Activated CD8-positive, alpha-beta memory T cell treated with anti-CD3 and anti-CD28 coated beads for 24 hours (primary cell): ENCODE results near the gene ST13.
"Not testable (repeated sequence)": the region's sequence is repeated elsewhere in the genome, so short reads cannot be mapped to it uniquely, and the experiment has no call there.

Experiments
- DNase-seq: peaks from one replicate; pipeline ENCODE4 v3.0.0-alpha.2; 2020

ST13 gene

DNA sequence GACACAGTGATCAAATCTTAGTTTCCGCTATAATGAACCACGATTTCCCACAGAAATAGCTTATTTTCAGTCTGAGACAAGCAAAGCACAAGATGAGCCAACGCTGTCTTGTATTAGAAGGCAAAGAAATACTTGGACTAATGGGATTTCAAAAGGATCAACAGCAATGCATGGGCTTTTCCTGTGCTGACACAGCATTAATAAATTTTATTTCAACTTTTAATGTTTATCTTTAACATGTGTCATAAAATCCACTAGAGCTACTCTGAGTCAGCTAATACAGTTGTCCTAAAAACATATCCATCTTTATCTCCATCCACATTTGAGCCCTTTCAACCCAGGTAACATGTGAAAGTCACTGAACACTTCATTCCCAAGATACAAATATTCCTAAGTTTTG is 21.8 kb downstream of the ST13 start:
- DNase-seq: no peak

DNA sequence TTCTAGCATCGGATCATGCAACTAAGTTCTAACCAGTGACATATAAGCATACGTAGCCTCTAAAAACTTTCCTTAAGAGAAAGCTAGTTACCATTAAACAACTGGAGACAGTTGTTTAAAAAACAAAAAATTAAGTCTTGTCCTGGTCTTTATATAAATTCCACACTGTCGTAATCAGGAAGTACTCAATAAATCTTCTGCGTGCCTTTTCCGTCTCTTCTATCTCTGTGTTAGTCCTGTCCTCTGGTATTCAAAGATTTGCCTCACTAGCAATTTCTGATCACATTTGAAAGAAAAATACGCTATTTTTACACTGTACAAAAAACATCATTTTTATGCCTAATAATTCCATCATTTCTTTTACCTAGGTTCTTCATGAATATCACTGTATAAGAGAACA is 27.3 kb downstream of the ST13 start:
- DNase-seq: no peak

DNA sequence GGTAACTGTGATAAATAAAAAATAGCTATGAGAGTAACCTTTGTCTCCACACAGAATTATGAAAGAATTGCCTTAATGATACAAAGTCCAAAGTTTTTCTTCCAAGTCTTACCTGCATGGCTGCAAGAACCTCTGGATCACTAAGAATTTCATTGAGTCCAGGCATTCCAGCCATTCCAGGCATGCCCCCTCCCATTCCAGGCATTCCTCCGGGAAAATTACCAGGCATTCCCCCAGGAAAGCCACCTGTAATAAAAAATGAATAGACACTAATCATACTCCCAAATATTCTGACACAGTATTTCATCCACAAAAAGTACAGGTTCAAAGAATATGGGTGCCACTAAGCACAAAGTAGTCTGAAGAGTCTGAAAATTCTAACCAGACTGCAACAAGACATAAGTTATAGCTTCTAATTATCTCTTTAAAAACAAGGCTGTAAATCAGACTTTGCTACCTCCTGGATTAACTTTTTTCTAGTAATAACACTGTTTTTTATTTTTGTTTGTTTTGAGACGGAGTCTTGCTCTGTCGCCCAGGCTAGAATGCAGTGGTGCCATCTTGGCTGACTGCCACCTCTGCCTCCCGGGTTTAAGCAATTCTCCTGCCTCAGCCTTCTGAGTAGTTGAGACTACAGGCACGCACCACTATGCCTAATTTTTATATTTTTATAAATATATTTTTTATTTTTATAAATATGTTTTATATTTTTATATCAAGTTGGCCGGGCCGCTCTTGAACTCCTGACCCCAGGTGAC is 29.3 kb downstream of the ST13 start:
- DNase-seq: no peak

DNA sequence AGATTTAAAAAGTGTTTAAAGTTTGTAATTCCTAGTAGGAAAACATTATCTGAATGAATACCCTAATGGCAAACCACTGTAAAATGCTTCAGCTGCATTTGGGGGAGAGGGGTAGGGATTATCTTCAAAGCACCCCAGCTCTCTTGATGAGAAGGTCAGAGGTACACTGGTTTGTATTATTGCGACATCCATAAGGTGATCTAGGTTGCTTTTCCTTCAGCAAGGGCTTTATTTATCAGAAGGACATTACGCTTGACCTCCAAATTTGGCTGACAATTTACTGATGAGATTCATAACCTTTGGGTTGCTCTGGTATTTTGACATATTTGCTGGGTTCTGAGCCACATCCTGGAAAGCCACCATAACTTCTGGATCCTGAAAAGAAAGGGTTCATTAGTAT is 30.1 kb downstream of the ST13 start:
- not testable (repeated sequence) for DNase-seq

DNA sequence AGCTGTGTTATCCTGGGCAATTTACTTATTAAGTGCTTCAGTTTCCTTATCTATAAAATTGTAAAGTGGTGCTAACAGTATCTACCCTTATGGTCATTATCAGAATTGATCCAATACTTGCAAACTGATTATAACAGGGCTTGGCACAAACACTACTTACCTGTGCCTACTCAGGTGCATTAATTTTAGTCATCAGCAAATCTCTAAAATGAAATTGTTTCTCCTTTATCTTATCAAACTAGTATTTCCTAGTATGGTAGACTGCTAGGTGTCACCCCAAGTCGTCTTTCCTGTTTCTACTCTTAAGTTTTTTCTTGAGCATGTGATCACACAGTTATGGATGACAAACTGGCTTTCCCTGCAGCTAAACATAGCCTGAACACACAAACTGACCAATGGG is 33.0 kb downstream of the ST13 start:
- DNase-seq: no peak

DNA sequence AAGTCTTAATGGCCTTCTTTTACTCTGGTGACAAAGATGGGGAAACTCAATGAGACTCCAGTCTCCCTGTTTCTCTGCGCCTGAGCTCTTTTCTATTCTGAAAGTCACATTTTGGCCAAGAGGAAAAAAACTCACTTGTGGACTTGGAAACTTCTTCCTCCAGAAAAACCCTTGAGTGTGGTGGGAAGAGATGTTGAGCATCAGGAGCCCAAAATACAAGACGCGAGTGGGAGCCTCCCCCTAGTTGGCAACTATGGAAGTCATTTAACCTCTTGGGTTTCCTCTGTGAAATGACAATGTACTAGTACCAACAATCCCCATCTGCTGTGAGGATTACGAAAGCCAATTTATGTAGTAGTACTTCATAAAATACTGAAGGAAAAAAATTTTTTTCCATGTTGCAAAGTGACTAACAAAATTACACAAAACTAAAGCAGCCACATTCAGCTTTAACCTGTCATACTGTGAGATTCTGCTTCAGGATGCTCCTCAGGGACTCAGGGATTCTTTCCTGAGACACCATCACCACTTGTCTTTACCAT is 36.8 kb downstream of the ST13 start:
- DNase-seq: no peak

DNA sequence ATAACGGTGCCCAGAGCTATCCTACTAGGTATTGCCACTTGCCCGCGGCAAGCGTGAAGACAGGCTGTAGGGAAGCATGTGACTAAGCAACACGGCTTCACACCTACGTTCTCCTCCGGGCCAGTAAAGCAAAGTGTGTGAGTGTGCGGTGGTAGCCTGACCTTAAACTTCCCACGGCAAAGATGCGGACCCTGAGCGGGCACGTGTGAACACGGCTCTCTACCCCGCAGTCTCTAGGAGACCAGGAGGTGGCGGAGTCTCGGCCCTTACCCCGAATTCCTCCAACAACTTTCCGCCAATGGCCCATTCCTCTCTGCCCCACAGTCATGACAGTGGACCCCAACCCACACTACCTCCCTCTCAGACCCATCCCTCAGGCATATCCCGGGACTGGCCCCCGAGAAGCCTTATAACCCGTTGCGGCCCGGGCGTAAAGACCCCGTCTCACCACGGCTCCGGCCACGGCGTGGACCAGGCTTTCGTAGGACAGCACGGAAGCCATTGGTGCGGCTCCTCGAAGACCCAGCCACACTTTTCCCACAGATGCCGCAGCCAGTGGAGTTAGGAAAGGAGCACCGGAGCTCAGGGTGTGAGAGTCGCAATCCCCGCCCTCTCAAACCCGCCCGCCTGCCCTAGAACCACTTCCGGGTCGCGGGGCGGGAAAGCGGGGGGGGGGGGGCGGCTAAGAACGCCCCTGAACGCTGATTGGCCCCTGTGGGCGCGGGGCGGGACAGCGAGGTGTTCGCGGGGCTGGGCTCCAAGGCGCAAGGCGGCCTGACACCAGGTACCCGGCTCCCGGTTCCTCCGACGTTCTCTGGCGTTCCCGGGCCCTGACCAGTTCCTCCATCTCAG is 37.5 kb downstream of the ST13 start, which contains the start of gene SLC25A17:
Gene SLC25A17 (minus strand): TSS at position 600 of the 852 bp plus-strand sequence. CDS start 98 bp downstream, at position 502.
- peak; percentile 93 for DNase-seq

DNA sequence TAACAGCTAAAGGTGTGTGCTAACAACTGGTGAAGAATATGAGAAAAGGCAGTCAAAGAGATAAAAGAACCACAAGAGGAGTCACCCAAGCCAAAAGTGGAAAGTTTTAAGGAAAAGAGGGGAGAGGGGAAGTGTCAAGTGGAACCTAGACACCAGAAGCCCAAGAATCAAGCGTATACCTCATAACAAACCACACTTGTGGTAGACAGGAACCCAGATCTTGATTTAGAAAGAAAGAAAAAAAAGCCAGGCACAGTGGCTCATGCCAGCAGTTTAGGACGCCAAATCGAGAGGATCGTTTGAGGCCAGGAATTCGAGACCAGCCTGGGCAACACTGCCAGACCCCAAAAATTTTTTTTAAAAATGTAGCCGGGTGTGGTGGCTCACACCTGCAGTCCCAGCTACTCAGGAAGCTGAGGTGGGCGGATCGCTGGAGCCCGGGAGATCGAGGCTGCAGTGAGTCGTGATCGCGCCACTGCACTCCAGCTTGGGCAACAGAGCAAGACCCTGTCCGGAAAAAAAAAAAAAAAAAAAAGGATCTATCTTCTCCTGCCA is 38.2 kb downstream of the ST13 start:
- no peak for DNase-seq

DNA sequence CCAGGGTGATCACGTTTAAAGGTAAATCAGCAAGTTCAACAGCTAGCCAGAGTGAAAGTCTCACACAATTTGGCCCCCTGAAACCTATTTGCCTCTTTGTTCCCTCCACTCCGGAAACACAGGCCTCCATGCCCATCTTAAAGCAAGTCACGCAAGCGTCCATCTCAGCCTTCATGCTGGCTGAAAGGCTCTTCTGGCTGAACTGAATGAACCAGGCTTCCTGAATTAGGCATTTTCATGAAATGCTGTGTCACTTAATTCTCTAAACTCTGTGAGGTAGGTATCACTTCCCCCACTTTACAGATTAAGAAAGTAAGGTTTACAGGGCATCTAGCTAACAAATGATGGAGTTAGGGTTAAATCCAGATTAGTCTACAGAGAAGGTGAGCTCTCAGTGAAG is 38.7 kb downstream of the ST13 start:
- DNase-seq: no peak

DNA sequence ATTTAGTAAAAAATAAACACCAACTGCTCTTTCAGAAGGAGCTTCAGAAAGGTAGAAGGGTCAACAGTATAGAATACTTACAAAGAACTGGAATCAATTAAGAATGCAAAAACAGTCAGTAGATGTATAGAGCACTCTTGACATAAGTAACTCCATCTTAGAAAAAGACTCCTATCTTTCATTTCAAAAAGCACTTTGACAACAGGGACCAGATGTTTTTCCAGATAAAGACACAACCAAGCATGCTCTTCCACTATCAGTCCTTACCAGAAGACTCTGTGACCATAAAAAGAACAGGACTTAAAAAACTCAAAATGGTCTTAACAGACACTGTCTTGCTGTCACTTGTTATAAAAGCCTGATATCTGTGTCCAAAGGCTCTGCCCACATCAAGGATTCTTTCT is 42.5 kb downstream of the ST13 start:
- DNase-seq: no peak

DNA sequence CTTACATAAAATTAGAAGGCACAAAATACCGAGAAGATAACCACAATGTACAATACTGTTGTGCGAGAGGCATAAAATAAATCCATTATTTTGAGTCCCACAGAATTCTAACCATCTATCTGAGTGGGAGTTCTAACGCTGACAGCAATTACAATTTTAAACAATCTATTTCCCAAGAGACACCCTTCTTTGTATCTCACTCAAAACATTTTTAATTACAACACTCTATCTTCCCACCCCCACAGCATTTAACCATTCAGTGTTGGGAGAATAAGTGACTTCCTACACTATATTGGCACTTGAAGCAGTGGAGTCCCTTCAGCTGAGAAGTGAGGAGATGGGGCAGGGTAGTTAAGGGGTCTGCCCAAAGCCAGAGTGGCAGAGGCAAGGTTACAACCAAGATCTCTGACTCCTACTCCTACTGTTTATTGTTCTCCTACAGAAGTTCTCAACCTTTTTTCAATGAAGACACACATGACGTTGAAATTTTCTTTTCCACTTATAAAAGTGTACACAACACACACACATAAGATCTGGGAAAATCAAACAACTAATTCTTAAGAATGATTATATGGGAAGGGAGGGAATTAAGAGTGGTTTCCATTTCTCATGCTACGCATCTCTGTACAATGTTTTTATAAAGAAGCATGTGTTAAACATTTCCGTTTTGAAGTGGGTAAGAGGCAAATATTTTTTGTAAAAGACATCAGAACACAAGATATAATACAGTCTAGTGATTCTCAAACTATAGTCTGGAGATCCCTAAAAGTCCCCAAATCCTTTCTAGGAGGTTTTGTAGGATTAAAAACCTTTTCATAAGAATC is 48.2 kb downstream of the ST13 start:
- no peak for DNase-seq

DNA sequence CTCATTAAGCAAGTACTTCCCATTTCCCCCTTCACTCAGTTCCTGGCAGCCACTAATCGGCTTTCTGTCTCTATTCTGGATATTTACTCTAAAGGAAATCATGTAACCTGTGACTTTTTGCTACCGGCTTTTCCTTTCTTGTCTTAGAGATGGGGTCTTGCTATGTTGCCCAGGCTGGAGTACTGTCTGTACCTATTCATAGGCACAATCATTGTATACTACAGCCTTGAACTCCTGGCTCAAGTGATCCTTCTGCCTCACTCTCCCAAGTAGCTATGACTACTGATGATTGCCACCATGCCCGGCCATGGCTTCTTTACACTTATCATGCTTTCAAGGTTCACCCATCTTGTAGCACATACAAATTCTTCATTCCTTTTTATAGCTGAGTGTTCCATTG is 49.7 kb downstream of the ST13 start:
- no peak for DNase-seq

DNA sequence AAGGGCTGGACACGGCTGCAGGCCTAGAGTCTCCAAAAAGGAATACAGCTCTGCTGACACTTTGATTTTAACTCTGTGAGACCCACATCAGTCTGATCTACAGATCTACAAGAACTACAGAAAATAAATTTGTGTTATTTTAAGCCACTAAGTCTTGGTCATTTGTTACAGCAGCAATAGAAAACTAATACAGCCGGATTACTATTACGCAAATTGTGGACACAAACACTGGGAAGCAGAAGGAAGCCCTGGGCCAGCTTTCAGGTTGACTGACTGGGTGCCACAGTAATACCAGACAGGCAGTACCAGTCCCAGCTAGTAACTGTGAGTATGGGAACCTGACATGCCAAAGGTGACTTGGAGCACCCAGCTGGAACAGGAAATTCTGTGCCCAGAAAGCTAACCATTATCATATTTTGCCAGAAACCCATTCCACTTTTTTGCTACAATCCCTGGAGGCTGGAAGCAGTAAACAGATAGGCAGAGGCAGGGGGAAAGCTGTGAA is 50.7 kb downstream of the ST13 start:
- no peak for DNase-seq

DNA sequence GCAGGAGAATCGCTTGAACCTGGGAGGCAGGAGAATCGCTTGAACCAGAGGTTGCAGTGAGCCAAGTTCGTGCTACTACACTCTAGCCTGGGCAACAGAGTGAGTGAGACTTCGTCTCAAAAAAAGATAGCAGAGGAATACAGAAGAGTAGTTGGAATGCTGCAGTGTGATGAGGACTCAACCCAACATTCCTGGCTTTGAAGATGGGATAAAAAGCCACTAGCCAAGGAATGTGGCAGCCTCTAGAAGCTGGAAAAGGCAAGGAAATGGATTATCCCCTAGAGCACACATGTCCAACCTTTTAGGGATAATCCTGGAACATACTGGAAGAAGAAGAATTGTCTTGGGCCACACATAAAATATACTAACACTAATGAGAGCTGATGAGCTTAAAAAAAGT is 51.2 kb downstream of the ST13 start:
- DNase-seq: no peak

DNA sequence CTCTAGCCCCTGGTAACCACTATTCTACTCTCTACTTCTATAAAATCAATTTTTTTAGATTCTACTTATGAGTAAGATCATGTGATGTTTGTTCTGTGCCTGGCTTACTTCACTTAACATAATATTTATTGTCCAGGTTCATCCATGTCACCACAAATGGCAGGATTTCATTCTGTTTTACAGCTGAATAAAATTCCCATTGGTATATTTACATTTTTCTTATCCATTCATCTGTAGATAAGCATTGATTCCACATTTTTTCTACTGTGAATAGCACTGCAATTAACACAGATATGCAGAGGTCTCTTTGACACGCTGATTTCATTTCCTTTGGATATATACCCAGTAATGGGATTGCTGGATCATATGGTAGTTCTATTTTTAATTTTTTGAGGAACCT is 53.1 kb downstream of the ST13 start:
- DNase-seq: no peak

DNA sequence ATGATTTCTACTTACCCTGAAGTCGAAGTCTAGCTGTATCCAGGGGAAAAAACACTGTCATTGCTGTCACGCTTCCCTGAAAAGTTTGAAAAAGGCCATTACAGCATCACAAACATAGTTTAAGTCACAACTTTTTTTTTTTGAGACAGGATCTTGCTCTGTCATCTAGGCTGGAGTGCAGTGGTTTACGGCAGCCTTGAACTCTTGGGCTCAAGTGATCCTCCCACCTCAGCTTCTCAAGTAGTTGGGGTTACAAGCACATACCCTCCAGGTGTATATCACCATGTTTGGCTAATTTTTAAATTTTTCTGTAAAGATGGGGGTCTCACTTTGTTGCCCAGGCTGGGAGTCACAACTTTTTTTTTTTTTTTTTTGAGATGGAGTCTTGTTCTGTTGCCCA is 57.4 kb downstream of the ST13 start:
- DNase-seq: no peak

DNA sequence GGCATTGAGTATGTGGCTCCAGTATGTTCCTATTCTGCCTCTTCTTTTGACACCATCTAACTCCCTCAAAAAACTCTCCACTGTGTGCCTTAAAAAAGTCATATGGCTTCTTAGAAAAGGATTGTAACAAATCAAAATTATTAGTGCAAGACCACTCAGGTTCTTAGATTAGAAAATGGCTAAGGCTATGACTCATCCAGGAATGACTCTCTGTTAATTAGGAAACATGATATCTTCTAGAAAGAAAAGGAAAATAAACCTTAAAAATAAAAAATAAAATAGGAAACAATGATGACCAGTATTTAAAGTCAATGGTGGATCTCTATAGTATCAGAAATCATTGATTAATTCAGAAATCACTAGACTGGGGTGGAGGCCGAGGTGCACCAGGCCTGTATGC is 59.0 kb downstream of the ST13 start:
- DNase-seq: no peak

DNA sequence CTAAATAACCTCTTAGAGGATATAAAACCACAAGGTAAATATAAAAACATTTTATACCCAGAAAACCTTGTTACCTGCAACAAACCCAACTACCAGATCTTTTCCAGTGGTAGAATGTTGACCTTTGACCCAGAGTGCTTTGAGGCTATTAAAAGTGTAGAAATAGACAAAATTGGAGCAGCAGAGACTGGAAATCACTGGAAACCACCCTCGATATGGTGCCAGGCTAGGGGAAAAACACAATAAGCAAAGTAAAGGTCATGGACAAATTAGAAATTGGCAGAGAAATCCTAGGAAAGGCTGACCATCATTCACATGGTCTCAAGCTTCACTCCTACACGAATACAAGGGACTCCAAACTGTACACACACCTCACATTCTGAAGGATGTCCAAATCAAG is 64.0 kb downstream of the ST13 start:
- DNase-seq: no peak

DNA sequence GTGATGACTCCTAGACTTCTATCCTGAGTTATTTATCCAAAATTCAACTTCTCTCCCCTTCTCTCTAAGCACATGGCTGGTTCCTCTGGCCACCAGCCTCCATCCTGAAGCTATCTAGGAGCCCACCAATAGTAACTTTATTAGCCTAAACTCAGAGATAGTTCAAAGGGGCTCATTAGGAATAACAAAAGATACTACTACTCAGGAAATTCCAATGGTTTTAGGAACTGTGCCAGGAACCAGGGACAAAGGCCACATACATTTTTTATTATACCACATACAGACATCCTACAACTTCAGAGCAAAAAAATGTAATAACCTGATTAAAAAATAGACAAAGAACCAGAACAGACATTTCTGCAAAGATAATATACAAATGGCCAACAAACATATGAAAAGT is 65.2 kb downstream of the ST13 start:
- no peak for DNase-seq

DNA sequence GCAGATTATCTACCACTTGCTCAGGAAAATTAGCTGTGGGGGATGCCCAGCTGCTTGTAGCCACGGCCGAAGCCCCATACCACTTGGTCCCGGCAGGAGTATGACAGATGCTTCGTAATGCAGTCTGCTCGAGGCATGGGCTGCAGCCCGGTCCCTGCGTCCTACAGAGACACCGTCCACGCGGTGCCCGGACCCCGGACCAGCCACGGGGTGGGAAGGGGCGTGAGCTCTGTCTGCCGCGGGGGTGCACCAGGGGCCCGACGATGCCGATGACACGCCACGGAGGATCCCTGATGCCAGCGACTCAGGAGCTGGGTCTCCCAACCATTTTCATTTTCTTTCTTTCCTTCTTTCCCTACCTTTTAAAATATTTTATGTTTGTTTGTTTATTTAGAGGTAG is 67.3 kb downstream of the ST13 start:
- no peak for DNase-seq

DNA sequence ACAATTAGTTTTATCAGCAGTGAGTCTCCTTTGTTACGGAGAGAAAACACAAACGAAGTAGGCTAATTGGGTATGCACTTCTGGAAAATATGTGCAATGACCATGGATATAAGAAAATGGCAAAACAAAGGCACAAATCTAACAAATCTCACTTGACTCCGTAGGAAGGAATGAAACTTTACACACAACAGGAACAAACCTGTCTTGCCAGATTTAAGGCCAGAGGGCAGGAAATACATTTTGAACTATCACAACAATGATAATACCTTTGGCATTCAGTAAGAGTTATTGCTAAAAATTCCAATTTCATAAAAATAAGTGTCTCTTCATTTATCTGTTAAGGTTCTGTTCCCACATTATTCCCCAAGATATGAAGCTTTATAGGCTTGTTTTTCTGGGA is 73.9 kb downstream of the ST13 start:
- no peak for DNase-seq

DNA sequence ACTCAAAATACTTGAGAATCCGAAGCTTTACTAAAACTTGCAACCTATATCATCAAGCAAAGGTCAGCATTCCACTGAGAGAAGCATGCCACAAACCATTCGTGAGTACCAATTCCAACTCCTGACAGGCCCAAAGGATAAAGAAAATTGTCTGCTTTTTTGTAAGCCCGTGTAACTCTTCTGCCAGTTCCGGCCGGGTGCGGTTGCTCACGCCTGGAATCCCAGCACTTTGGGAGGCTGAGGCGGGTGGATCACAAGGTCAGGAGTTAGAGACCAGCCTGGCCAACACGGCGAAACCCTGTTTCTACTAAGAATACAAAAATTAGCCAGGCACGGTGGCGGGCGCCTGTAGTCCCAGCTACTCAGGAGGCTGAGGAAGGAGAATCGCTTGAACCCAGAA is 74.7 kb downstream of the ST13 start:
- not testable (repeated sequence) for DNase-seq
